Panc1 (cell line): ENCODE measurements around the gene HAND1.

Experiments
- SIN3A ChIP-seq: IDR thresholded peaks from 2 replicates; pipeline ENCODE4 v1.6.1; 2012; ENCODE audit warnings: low read depth, mild to moderate bottlenecking, low read length, moderate library complexity, borderline replicate concordance; ENCODE audit not compliant: insufficient read depth
- TCF7L2 ChIP-seq: IDR thresholded peaks from 2 replicates; pipeline ENCODE4 v1.6.1; 2011; ENCODE audit warnings: mild to moderate bottlenecking, low read depth, low read length, inconsistent platforms
- TF ChIP-seq, protein P1 (sequence below): fragments of 450-650 bp; IDR thresholded peaks from 2 replicates; pipeline ENCODE4 v1.5.1; 2017; ENCODE audit warnings: mild to moderate bottlenecking
- TF ChIP-seq, protein P2 (sequence below), 2 experiments: IDR thresholded peaks; 2 replicates each; pipeline ENCODE4 v1.6.1; 2011 to 2012; ENCODE audit warnings: low read depth in 2 of 2, control low read depth in 1 of 2, low read length in 1 of 2, mild to moderate bottlenecking in 1 of 2, moderate library complexity in 1 of 2; ENCODE audit not compliant: insufficient read depth in 1 of 2

DNA sequence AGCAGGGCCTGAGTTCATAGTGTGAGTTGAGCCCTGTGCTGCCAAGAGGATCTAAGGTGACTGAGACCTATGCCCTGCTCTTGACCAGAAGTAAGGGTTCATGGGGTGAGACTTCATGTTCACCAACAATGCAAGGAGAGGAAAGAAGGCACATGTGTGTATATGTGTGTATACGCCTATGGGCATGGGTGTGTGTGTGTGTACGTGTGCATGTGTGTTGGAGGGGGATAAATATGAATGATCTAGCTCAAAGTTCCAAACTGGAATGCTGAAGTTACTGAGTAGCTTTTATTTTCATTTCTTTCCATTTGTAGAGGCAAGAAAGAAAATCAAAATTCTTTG is 25.6 kb upstream of the HAND1 start:
- TF ChIP-seq, protein P1, sequence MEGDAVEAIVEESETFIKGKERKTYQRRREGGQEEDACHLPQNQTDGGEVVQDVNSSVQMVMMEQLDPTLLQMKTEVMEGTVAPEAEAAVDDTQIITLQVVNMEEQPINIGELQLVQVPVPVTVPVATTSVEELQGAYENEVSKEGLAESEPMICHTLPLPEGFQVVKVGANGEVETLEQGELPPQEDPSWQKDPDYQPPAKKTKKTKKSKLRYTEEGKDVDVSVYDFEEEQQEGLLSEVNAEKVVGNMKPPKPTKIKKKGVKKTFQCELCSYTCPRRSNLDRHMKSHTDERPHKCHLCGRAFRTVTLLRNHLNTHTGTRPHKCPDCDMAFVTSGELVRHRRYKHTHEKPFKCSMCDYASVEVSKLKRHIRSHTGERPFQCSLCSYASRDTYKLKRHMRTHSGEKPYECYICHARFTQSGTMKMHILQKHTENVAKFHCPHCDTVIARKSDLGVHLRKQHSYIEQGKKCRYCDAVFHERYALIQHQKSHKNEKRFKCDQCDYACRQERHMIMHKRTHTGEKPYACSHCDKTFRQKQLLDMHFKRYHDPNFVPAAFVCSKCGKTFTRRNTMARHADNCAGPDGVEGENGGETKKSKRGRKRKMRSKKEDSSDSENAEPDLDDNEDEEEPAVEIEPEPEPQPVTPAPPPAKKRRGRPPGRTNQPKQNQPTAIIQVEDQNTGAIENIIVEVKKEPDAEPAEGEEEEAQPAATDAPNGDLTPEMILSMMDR = no peak
- TF ChIP-seq, protein P2, sequence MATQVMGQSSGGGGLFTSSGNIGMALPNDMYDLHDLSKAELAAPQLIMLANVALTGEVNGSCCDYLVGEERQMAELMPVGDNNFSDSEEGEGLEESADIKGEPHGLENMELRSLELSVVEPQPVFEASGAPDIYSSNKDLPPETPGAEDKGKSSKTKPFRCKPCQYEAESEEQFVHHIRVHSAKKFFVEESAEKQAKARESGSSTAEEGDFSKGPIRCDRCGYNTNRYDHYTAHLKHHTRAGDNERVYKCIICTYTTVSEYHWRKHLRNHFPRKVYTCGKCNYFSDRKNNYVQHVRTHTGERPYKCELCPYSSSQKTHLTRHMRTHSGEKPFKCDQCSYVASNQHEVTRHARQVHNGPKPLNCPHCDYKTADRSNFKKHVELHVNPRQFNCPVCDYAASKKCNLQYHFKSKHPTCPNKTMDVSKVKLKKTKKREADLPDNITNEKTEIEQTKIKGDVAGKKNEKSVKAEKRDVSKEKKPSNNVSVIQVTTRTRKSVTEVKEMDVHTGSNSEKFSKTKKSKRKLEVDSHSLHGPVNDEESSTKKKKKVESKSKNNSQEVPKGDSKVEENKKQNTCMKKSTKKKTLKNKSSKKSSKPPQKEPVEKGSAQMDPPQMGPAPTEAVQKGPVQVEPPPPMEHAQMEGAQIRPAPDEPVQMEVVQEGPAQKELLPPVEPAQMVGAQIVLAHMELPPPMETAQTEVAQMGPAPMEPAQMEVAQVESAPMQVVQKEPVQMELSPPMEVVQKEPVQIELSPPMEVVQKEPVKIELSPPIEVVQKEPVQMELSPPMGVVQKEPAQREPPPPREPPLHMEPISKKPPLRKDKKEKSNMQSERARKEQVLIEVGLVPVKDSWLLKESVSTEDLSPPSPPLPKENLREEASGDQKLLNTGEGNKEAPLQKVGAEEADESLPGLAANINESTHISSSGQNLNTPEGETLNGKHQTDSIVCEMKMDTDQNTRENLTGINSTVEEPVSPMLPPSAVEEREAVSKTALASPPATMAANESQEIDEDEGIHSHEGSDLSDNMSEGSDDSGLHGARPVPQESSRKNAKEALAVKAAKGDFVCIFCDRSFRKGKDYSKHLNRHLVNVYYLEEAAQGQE (IDR thresholded peaks at IDR 0.05; ENCODE audit: insufficient read depth in 1 of 2, low read depth in 2 of 2, low read length in 1 of 2) = no peak
- TF ChIP-seq TCF7L2 (no peak), SIN3A (no peak)
